ENCODE measurements around the gene CTTNBP2.

The CTTNBP2 gene, protein sequence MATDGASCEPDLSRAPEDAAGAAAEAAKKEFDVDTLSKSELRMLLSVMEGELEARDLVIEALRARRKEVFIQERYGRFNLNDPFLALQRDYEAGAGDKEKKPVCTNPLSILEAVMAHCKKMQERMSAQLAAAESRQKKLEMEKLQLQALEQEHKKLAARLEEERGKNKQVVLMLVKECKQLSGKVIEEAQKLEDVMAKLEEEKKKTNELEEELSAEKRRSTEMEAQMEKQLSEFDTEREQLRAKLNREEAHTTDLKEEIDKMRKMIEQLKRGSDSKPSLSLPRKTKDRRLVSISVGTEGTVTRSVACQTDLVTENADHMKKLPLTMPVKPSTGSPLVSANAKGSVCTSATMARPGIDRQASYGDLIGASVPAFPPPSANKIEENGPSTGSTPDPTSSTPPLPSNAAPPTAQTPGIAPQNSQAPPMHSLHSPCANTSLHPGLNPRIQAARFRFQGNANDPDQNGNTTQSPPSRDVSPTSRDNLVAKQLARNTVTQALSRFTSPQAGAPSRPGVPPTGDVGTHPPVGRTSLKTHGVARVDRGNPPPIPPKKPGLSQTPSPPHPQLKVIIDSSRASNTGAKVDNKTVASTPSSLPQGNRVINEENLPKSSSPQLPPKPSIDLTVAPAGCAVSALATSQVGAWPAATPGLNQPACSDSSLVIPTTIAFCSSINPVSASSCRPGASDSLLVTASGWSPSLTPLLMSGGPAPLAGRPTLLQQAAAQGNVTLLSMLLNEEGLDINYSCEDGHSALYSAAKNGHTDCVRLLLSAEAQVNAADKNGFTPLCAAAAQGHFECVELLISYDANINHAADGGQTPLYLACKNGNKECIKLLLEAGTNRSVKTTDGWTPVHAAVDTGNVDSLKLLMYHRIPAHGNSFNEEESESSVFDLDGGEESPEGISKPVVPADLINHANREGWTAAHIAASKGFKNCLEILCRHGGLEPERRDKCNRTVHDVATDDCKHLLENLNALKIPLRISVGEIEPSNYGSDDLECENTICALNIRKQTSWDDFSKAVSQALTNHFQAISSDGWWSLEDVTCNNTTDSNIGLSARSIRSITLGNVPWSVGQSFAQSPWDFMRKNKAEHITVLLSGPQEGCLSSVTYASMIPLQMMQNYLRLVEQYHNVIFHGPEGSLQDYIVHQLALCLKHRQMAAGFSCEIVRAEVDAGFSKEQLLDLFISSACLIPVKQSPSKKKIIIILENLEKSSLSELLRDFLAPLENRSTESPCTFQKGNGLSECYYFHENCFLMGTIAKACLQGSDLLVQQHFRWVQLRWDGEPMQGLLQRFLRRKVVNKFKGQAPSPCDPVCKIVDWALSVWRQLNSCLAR (N-terminal part only)

DNA sequence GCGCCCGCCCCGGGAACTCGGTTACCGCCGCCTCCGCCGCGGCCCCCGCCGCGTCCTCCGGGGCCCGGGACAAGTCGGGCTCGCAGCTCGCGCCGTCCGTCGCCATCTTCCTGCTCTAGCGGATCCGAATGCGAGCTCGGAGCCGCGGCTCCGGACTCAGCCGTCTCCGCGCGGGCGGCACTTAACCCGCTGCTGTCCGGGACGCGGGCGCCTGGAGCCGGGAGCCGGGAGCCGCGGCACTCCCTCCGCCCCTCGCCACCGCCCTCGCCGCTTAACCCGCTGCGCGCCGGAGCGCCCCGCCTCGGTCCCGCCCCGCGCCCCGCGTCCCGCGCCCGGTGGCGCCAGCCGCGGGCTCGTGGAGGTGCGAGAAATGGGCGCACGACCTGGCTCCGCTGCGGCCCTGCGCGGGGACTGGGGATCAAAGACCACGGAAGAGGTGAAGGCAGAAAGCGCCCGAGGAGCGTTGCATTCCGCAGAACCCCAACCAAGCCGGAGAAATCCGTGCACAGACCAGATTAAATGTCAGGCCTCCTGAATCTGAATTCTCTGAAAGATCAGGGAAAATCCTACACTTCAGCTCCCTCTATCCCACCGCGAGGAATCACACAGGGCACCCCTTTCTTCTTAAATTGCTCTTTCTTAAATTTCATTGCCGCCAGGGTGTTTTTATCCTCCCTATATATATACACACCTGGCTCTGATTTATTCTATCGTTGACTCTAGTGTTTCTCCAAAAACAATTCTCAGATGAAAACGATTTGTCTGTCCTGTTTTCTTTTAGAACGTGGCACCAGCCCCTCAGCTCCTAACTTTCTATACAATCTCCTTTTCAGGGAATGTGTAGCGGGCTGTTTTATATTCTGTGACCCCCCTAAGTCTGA lies at the start of gene CTTNBP2:
Gene CTTNBP2 (minus strand): TSS at position 132 of the 881 bp plus-strand sequence. CDS start 26 bp downstream, at position 106.
- DNase-seq, result peak; percentile 74

DNA sequence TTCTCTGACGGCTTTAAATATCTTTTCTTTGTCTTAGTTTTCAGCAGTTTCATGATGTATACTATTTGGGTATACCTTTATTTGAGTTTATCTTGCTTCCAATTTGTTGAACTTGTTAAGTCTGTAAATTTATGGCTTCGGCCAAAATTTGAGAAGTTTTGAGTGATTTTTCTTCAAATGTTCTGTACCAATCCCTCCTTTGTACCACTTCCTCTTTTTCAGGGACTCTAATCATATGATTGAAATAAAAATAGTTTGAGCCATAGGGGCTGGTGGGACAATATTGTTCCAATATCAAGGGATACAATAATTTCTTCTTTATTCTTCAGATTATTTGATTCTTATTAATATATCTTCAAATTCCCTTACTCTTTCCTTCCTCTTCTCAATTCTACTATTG lies 43.1 kb upstream of the CTTNBP2 start:
- no peak for DNase-seq

DNA sequence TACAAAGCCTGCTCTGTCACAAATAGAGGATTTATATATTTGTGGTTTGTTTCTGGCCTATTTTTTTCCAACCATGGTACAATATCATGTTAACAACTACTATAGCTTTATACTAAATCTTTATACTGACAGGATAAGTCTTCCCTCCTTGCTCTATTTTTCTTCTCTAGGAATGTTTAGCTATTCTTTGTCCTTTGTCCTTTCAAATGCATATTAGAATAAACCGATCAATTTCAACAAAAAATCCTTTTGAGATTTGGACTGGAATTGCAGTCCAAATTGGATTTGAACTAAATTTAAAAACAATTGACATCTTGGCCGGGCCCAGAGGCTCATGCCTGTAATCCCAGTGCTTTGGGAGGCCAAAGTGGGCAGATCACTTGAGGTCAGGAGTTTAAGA lies 39.2 kb upstream of the CTTNBP2 start:
- no peak for DNase-seq

DNA sequence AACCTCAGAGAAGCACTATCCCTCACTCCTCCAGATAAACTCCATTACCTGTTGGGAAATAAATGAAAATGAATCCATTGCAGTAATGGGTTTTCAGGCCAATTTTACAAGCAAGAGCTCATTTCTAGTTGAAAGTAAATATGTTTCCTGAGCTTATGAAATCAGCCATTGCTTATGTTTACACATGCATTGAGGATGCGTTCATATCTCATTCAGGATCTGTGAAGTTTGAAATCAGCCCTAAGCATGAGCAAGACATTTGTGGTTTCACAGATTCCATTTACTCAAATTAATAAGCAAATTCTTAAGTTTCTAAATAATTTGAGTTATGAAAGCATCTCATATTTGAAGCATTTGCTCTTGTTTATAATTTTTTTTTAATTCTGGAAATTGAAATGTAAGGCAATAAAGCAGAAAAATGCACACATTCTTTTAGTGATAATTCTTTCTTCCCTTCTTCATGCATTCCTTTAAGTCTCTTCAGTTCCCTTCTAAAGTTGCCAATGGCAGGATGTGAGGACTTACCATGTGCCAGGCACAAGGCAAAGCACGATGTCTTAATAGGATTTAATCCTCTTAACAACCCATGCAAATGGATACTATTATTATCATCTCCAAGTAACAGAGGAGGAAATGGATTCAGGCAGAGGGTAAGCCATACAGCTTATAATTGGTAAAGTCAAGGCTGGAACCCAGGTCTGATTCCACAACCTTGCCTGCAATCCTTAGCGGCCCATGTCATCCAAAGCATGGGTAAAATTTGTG lies 35.0 kb upstream of the CTTNBP2 start:
- no peak for DNase-seq

DNA sequence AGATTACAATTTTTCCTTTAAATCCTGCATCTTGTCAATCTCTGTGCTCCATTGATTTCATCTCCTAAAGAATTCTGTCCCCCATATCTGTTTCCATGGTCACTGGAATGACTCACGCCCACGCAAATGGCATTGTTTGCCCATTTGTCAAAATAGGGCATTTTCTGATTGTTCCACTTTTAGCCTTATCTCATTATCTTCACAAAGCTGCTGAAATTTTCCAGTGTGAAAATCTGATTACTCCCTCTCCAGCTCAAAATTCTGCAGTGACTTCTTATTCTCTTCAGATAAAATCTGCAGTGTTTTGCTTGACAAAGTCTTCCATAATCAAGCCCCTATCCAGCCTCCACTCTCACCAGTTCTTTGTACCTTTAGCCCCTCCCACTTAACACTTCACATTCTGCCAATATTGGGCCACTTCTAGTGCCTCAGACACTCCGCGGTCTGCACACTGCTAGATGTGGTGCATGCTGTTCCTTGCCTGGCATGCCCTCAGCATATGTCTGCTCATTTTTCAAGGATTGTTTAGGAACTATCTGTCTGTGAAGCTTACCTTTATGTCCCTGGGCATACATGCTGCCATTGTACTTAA lies 33.9 kb upstream of the CTTNBP2 start:
- no peak for DNase-seq

DNA sequence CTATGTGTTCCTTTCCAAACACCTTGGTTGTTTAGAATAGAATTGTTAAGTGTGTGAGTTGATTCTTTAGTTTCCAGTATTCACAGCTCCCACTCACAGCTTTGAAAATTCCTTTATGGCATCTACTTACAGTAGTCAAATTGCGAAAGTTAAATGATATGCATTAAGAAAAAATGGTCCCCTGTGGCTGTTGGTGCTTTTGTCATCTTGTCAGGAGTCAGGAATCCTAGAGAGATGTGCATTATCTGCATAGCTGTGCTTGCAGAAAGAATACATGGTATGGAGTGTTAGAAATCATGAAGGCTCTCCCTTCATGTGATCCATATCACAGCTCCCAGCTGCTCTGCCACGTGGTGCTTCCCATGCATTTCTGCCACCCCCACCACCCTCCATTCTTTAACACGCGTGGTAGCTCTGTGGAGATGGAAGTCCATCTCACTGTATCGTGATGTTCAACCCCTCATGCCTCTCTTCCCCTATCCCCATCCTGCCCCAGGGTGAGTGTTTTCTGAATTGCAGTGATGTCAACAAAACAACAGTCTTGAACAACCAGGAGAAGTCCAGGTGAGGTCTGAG lies 29.2 kb upstream of the CTTNBP2 start:
- DNase-seq, result no peak

DNA sequence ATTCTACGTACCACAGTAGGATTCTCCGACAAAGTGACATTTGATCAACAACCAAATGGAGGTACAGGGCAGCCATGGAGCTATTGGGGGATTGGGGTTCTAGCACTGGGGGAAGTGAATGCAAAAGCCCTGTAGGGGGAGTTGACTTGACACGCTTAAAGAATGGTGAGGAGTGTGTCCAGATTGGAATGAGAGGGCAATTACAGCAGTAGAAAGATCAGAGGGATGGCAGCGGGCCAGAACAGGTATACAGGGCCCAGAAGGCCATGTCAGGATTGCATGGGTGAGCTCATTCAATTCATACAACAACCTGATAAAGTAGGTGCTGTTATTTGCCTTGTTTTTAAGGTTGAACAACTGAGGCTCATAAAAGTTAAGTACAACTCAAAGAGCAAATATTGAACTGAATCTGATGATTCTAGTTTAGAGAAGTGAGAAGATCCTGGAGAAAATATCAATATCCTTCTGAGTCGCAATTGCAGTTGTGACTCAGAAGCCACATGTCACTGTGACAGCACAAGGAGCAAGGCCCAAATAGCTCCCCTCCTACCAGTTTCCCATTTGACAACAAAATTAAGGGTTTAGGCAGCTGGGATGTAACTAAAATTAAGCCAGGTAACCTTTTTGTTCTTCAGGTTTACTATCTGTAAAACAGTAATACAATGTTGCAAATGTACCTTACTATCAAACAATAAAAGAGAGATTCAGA lies 28.0 kb upstream of the CTTNBP2 start:
- DNase-seq, result no peak

DNA sequence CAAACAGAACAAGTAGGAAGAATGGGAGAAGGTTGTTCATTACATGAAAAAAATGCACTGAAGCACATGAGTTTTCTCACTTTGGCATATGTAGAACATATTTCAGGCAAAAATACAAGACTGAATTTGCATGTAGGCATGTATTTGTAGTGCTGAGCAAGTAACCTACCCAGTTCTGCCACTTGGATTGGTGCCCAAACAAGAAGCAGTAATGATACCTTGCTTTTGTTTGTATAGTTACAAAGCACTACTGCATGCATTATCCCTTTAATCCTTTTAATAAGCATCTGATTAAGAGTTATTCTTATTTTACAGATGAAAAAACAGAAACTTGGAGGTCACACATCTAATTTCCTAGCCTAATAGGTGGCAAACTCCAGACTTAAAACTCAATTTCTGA lies 23.1 kb upstream of the CTTNBP2 start:
- DNase-seq, result no peak

DNA sequence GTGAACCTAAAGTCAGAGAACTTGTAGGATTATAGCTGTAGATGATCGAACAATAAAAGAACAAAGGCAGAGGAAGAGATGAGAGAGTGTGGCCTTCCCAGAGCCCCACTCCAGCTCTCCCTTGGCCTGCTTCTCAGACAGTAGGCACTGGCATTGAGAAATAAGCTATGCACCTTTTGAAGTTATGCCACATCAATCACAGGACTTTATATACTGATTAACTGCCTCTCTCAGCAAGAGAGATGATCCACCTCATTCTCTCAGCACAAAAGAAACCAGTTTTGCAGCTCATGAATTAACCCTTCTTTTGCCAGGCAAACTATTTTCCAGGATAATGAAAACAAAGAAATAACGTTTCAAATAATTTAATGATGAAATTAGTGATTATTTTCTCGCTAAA lies 22.0 kb upstream of the CTTNBP2 start:
- DNase-seq, result no peak

DNA sequence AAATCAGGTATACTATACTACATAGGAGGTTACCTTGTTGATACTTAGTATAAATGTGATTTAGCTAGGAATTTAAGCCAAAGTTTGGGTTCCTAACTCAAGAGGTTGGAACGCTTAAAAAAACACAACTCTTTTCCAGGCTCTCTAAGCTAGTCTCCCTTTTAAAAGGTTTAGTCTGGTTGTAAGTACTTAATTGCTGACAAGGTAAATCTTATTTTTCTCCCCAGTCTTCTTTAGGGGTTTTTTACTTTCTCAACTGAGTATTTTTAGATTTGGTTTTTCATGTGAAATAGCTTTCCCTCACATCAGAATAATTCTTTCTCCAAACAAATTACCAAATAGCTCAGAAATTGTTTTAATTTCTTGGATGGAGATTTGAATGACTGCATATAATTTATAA lies 20.8 kb upstream of the CTTNBP2 start:
- no peak for DNase-seq

DNA sequence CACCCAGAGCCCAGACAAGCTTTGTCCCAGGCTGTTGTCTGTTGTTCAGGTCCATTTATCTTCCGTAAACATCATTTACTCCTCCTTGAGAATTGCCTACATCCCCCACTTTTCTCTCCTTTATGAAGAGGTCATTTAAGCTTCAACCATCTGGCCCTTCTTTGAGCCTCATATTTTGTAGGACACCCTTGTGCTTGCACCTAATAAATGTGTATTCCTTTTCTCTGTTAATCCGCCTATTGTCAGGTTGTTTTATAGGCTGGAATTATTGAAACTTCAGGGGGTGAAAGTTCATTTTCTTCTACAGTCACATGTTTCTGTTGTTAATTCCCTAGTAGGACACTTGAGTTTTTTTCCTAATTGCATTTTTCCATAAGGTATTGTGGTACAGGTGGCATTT lies 19.6 kb upstream of the CTTNBP2 start:
- DNase-seq, result no peak

DNA sequence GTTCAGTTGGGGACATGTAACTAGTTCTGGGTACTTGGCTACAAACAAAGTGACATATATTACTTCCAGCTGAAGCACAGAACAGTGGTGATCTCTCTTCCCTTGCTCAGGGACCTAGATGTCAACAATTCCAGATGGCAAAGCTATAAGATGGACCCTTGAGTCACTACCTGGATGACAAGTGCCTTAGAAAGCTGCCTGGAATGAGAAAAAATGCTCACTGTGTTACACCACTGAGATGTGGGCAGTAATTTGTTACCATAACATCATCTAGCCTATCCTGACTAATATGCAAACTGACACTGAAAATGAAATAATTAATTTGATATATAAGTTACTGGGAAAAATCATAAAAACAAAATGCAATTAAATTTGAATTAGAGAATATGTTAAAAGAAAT lies 16.4 kb upstream of the CTTNBP2 start:
- no peak for DNase-seq

DNA sequence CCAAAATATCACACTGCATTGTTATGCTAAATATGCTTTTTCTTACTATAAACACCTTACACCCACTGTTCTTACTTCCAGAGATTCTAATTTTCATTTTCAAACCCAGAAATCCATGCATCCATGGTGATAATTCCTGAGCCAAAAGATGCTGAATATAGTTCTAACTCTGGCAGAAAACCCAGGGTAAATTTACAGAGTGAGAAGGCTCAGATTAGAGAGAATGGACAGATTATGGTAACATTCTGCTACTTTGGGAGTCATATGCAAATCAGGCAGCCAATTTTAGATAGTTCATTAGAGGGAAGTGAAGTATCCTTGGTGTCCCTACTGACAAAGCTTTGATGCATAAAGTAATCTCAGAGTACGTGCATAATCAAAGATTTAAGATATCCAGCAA lies 15.4 kb upstream of the CTTNBP2 start:
- no peak for DNase-seq

DNA sequence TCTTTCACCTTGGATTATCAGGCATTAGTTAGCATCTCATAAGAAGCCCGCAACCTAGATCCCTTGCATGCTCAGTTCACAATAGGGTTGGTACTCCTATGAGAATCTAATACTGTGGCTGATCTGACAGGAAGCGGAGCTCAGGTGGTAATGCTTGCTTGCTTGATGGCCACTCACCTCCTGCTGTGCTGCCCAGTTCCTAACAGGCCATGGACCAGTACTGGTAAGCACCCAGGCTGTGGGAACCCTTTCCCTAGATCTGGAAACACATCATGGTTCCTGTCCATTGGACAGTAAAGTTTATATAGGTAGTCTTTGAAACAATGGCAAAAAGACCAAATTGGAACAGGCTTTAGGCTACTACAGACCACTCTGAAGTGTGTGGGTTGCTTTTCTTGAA lies 9.4 kb upstream of the CTTNBP2 start:
- DNase-seq, result no peak

DNA sequence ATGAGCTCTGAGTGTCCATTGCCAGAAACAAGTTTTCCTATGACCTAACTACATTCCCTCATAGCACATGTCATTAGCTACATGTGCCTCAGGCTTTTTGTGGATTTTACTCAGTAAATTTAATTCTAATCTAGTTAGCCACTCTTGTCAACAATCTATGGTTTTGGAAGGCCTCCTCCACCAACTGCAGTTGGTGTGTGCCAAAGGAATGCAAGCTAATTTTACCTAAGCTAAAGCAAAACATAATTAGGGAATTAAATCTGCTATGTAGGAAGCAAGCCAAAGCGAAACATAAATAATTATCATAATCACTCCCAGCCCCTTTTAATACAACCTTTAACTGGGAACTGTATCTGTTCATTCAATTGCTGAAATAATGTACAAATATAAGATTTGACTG lies 3.5 kb upstream of the CTTNBP2 start:
- no peak for DNase-seq

DNA sequence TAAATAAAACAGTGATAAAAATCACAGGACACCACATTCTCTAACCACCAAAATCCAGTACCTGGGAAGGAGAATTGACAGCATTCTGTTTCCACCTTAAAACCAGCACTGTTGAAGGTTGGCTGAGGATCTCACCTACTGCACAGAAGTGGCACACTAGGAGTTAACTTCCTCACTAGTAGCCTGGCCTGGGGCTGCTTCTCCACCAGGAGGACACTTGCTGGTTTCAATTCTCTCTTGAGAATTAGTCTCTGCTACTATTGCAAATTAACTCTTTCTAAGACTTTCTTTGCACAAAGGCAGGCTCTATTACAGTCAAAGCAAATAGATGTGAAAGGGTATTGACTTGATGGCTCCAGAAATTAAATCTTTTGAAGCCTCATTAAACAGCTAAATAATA lies 2.3 kb upstream of the CTTNBP2 start:
- DNase-seq, result no peak

DNA sequence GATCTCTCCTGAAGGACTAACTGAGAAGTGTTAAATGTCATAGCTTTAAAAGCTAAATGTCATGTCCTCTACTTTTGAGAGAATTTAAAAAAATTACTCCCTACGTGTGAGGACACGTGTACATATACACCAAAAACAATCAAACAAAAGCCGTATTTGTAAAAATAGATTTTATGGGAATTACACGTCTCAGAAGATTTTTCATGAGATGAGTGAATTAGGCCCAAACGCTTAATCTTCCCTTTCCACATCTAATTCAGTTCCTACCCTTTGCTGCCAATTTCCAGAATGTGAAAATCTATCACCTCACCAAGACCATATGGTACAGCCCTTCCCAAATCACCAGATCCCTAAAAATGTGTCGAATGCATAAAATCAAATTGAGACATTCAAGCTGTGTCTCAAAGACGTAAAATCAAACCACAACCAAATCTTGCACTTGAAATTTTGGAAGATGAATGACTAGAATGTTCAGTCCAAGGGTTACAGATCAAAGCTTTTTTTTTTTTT lies 1.0 kb upstream of the CTTNBP2 start:
- no peak for DNase-seq

DNA sequence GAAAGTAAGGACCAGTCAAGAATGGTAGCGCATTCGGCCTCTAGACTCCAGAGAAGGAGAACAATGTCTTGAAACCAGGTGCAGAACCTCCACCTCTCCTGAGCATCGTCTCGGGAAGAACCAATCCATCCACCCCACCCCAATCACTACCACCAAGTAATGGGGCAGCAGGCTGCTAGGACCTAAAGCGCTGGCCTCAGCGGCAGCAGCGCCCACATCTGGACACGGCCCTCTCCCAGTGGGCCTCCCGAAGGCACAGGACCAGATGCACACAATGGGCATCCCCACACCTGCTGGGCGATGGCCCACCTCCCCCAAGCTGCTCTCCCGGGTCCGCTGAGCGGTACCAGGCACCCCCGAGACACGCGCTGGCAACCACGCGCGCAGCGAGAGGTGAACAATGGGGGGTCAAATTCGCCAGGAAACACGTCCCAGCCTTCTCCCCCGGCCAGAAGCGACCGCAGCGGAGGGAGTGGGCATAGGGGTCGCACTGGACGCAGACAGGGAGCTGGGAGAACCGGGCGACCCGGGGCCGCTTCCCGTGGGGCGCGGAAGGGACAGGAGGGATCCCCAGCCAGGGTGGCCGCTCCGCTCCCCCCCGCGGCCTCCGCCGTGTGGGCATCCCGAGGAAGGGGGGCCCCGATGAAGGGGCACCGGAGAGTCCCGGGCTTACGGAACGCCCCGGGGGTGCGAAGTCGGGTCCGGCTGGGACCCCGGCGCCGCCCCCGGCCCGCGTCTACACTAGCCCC lies 506 bp downstream of the CTTNBP2 start:
- peak; percentile 86 for DNase-seq
